Thoracic aorta (tissue), 2 donors: Measurements from ENCODE around the gene TASL. TPM values are rescaled to one million over a fixed set of nuclear protein-coding genes. Genes with fewer than 3 reads are reported as not detected.

ENCODE experiments used
- ATAC-seq: fragments of 150-250 bp; one replicate; pipeline ENCODE4 v1.8.0; 2017; ENCODE audit warnings: low read depth; ENCODE audit not compliant: insufficient number of reproducible peaks, low FRiP score
- DNase-seq: peaks from one replicate; pipeline ENCODE4 v3.0.0-alpha.2; 2020; ENCODE audit warnings: low spot score
- H3K27ac ChIP-seq, 2 donors: fragments of 200-600 bp; sonication (generic); 1 replicate in 1 of 2; 2 replicates in 1 of 2; pipeline ENCODE4 v1.5.1; 2016; ENCODE audit warnings: mild to moderate bottlenecking in 2 of 2, moderate library complexity in 2 of 2
- H3K27me3 ChIP-seq: fragments of 200-600 bp; sonication (generic); replicated peaks from 2 replicates; pipeline ENCODE4 v1.6.0; 2016; ENCODE audit warnings: mild to moderate bottlenecking; ENCODE audit not compliant: insufficient read depth
- H3K36me3 ChIP-seq: fragments of 200-600 bp; sonication (generic); one replicate; pipeline ENCODE4 v1.5.1; 2016
- H3K4me1 ChIP-seq, 2 donors: fragments of 200-600 bp; sonication (generic); 1 replicate in 1 of 2; 2 replicates in 1 of 2; pipeline versions ENCODE4 v1.5.1 to v1.6.0; 2016; ENCODE audit warnings: low read depth in 2 of 2, mild to moderate bottlenecking in 1 of 2; ENCODE audit not compliant: control insufficient read depth in 1 of 2
- H3K4me3 ChIP-seq: fragments of 200-600 bp; sonication (generic); 2 replicates; pipeline ENCODE4 v1.5.1; 2016; ENCODE audit warnings: mild to moderate bottlenecking
- H3K9me3 ChIP-seq: fragments of 200-600 bp; sonication (generic); 2 replicates; pipeline ENCODE4 v1.5.1; 2016
- total RNA-seq, 2 donors: library from RNA; depleted of rRNA; stranded (reverse); fragments of >200 nt; gene quantifications; one replicate each; pipeline versions ENCODE4 v1.1.0 to v1.2.3, GENCODE V29; 2016
- TF ChIP-seq, protein P1 (sequence below): fragments of 200-600 bp; sonication (generic); IDR thresholded peaks from one replicate; pipeline ENCODE4 v1.5.1; 2019; ENCODE audit warnings: antibody characterized with exemption

The TASL gene
- total RNA-seq, 2 donors from 2014 or later: 0.42 to 0.54 TPM

DNA sequence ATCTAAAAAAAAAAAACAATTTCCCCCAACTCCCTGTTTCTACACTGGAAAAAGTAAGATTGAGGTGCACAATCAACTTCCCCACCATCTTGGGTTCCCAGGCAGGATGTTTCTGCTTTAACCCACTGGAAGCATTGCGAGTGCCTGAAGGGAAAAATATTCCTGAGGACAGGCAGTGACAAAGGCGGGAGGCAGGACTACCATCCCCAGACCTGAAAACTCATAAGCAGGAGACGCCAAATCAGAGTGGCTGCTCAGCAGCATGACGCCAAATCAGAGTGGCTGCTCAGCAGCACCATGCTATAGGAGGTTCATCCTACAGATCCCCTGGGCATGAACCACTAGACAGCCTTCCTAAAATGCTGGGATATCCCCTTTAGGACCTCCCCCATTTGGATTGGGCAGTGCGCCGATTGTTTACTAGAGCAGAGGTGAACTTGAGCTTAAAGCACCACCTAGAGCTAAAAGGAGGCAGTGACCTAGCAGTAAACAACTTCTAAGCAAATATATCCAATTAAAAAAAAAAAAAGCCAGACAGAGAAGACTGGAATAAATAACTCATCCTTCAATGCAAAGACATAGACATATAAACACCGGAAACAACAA is 40.7 kb upstream of the TASL start:
- H3K27ac ChIP-seq: no peak overlapping the region
- H3K4me1 ChIP-seq: no peaks in the 10 kb centered on the region
- no peaks in the 10 kb centered on the region for H3K36me3 ChIP-seq
- H3K27me3 ChIP-seq: no peaks in the 10 kb centered on the region
- no peak overlapping the region for H3K4me3 ChIP-seq
- no peak for DNase-seq
- H3K9me3 ChIP-seq: no peaks in the 10 kb centered on the region
- no peak for ATAC-seq
- TF ChIP-seq, protein P1, sequence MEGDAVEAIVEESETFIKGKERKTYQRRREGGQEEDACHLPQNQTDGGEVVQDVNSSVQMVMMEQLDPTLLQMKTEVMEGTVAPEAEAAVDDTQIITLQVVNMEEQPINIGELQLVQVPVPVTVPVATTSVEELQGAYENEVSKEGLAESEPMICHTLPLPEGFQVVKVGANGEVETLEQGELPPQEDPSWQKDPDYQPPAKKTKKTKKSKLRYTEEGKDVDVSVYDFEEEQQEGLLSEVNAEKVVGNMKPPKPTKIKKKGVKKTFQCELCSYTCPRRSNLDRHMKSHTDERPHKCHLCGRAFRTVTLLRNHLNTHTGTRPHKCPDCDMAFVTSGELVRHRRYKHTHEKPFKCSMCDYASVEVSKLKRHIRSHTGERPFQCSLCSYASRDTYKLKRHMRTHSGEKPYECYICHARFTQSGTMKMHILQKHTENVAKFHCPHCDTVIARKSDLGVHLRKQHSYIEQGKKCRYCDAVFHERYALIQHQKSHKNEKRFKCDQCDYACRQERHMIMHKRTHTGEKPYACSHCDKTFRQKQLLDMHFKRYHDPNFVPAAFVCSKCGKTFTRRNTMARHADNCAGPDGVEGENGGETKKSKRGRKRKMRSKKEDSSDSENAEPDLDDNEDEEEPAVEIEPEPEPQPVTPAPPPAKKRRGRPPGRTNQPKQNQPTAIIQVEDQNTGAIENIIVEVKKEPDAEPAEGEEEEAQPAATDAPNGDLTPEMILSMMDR: no peak

DNA sequence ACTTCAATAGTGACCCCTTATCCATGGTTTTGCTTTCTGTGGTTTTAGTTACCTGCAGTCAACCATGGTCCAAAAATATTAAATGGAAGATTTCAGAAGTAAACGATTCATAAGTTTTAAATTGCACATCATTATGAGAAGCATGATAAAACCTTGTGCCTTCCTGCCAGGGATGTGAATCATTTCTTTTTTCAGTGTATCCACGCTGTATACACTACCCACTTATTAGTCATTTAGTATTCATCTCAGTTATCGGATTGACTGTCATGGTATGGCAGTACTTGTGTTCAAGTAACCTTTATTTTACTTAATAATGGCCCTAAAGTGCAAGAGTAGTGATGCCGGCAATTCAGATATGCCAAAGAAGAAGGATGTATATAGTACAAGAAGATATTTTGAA is 37.7 kb upstream of the TASL start:
- DNase-seq (no peak), ATAC-seq (no peak)
- H3K27me3 ChIP-seq: no peaks in the 10 kb centered on the region
- TF ChIP-seq, protein P1: no peak
- H3K4me1 ChIP-seq: no peaks in the 10 kb centered on the region
- no peak overlapping the region for H3K4me3 ChIP-seq
- no peaks in the 10 kb centered on the region for H3K9me3 ChIP-seq
- no peaks in the 10 kb centered on the region for H3K36me3 ChIP-seq
- no peak overlapping the region for H3K27ac ChIP-seq

DNA sequence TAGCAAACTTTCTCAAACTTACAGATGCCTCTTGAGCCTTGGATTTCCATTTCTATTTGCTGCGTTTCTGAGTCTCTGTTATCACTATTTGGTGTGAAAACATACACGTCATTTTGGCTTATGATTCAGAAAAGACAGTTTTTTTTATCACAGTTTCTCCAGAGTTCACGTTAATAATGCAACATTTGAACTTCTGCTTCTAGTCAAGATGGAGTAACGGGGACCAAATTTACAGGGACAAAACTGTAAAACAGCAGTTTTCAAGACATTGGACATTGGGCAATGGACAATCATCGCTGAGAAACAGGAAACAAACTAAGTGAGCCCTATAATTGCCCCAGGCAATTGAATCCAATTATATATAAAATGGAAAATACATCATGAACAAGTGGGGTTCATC is 36.2 kb upstream of the TASL start:
- DNase-seq: no peak
- ATAC-seq: no peak
- Histone ChIP-seq H3K36me3 (no peaks in the 10 kb centered on the region), H3K4me1 (no peaks in the 10 kb centered on the region), H3K27ac (no peak overlapping the region), H3K27me3 (no peaks in the 10 kb centered on the region), H3K4me3 (no peak overlapping the region), H3K9me3 (no peaks in the 10 kb centered on the region)
- TF ChIP-seq, protein P1: no peak

DNA sequence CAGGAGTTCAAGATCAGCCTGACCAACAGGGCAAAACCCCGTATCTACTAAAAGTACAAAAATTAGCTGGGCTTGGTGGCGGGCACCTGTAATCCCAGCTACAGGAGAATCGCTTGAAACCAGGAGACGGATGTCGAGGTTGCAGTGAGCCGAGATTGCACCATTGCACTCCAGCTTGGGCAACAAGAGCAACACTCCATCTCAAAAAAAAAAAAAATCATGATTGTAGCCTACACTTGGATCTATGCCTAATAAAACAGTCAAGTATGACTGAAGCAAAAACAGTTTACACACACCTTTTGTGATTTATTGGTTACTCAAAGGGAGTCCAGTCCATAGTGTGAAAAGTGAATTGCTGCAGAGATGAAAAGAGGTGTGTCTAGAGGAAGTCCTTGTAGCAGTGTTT is 34.7 kb upstream of the TASL start:
- H3K4me1 ChIP-seq: no peaks in the 10 kb centered on the region
- no peaks in the 10 kb centered on the region for H3K36me3 ChIP-seq
- H3K4me3 ChIP-seq: no peak overlapping the region
- H3K27me3 ChIP-seq: no peaks in the 10 kb centered on the region
- no peaks in the 10 kb centered on the region for H3K9me3 ChIP-seq
- no peak for ATAC-seq
- TF ChIP-seq, protein P1: no peak
- no peak overlapping the region for H3K27ac ChIP-seq
- no peak for DNase-seq

DNA sequence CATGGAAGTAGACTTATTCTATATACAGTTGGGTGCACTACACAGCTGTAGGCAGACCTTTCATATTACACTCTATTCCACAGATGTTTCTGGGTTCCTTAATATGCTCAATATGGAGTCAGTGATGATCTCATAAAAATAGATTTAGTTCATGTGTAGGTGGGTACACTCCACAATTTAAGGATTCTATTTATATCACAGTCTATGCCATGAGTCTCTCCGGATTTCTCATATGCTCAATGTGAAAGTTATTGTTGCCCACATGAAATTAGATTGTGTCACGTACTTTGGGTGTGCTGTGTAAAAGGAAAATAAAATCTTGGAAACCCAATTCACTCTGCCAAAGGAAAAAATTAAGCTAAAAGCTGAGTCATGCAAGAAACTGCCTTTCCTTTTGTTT is 32.5 kb upstream of the TASL start:
- TF ChIP-seq, protein P1: no peak
- Histone ChIP-seq H3K36me3 (no peaks in the 10 kb centered on the region), H3K4me3 (no peak overlapping the region), H3K27me3 (no peaks in the 10 kb centered on the region), H3K27ac (no peak overlapping the region), H3K4me1 (no peaks in the 10 kb centered on the region), H3K9me3 (no peaks in the 10 kb centered on the region)
- ATAC-seq: no peak
- DNase-seq: no peak
